Measurements from ENCODE around the gene IRAK1.
A peak's percentile ranks its signal among the peaks of the same experiment; 100 is the strongest.
"Not testable (repeated sequence)": the region's sequence is repeated elsewhere in the genome, so short reads cannot be mapped to it uniquely, and the experiment has no call there.

Gene IRAK1

DNA sequence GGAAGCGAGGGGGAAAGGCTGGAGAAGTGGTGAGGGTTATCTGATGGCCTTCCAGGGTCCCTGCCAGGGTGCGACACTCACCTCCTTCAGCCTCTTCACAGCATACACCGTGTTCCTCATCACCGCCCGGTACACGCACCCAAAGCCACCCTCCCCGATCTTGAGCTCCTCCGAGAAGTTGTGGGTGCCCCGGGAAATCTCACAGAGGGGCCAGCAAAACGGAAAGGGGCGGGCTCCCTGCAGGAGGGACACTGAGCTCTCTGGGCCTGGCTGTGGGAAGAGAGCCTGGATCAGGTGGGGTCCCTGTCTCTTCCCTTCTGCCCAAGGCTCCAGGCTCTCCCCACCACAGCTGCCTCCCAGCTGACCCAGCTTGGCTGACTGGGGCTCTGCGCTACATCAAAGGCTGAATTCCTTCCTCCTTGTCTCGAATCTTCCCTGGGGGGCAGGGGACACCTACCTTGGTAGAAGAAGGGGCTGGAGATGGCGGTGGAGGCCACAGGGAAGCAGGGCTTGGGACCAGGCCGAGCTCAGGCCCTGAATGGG is 1.1 kb downstream of the IRAK1 start:
- no peak for DNase-seq

DNA sequence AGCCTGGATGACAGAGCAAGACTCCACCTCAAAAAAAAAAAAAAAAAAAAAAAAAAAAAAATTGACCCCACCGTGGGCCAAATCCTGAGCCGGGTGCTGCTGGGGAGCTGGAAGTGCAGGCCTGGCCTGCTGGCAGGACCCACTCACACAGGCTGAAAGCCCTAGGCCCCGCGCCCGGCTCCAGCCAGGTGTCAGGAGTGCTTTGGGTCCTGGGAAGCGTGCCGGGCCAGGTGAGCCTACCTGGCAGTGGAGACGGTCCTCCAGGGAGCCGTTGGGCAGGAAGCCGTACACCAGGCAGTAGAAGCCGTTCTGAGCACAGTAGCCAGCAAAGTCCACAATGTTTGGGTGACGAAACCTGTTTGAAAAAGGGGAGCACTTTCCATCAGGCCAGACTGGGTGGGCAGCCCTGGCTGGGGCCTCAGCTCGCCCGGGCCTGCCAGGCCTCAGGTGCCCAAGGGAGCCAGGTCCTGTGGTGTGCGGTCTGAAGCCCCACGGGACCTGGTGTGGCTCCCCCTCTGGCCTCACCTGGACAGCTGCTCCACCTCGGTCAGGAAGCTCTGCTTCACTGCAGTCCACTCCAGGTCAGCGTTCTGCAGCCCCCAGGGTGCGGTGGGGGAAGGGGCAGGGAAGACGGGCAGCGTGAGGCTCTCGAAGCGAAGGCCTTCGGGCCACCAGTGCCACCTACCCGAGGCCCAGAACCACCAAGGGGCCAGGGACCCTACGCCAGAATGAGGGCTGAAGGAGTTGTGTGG is 1.8 kb downstream of the IRAK1 start:
- DNase-seq: no peak

DNA sequence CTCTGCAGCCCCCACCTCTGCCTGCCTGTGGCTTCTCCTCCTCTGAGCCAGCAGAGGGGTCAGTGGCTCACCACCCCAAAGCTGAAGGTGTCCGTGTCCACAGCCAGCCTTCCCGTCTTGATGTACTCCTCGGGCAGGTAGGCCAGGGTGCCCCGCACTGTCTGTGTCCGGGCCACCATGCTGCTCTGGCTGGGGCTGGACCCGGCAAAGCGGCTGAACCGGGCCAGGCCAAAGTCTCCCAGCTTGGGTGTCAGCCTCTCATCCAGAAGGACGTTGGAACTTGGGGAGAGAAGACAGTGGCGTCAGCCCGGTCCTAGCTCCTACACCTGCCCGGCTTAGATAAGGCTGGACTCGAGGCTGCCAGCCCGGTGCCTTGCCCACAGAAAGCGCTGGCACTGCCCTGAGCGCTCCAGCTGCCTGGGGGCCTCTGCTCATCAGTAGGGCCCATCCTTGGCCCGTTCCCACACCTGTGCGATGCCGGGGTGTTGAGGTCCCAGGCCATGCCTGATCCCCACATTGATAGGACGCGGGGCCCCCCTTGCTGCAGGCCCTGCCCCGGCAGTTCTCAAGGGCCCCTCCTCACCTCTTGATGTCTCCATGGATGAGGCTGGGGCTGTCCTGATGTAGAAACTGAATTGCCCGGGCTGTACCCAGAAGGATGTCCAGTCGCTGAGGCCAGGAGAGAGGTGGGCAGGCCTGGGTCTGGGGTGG is 3.2 kb downstream of the IRAK1 start:
- DNase-seq: no peak

DNA sequence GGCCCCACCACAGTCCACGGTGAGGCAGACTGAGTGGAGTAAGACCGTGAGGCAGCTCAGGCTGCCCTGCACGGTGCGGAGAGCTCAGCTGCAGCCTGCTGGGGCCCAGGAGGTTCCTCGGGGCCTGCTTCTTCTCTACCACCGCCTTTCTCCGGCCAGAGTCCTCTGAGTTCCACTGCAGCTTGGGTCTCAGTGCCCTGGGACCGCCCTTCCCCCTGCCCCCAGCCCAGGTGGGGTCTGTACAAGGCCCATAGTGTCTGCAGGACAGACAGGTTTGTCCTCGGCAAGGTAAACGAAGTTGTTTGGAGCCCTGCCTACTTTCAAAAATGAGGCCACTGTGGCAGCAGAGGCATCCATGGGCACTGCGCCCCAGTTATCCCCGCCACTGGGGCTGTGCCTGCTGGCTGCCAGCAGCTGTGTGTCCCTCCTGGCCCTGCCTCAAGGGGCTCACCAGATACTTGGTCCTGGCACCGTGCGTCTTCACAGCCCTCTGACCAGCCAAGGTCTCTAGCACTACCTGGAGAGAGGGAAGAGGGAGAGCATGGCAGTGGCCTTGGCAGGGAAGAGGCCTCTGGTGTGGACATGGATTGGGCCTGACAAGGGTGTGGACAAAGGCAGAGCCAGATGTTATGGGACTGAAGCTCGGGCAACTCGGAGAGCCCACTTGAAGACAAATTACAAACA is 4.0 kb downstream of the IRAK1 start:
- no peak for DNase-seq

DNA sequence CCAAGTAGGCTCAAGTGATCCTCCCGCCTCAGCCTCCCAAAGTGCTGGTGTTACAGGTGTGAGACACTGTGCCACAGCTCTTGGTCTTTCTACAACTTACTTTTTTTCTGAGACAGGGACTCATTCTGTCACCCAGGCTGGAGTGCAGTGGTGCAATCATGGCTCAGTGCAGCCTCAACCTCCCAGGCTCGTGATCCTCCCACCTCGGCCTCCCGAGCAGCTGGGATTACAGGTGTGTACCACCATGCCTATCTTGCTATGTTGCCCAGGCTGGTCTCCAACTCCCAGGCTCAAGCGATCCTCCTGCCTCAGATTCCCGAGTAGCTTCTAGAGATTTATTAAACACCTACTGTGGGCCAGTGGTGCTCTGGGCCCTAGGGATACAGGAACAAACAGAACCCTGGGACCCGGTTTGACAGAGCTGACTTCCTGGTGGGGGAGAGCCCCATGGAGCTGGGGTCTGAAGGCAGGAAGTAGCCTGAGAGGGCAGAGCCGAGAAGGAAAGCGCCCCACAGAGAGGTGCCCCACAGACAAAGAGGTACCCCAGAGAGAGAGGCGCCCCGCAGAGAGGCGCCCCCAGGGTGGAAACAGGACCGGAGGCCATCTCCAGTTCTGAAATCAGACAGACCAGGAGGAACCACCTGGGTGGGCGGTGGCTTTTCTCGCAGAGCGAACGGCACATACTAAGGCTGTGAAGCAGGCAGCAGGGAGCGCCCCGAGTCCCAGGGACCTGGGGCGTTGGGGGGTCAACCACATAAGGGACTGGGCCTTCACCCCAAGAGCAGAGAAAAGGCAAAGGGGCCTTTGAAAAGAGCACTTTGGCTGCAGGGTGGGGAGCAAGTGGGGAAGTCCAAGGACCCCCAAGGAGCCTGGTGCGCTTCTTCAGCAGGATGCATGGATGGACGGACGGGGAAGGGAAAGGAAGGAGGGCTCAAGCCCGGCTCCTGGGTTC is 5.0 kb downstream of the IRAK1 start:
- no peak for DNase-seq

DNA sequence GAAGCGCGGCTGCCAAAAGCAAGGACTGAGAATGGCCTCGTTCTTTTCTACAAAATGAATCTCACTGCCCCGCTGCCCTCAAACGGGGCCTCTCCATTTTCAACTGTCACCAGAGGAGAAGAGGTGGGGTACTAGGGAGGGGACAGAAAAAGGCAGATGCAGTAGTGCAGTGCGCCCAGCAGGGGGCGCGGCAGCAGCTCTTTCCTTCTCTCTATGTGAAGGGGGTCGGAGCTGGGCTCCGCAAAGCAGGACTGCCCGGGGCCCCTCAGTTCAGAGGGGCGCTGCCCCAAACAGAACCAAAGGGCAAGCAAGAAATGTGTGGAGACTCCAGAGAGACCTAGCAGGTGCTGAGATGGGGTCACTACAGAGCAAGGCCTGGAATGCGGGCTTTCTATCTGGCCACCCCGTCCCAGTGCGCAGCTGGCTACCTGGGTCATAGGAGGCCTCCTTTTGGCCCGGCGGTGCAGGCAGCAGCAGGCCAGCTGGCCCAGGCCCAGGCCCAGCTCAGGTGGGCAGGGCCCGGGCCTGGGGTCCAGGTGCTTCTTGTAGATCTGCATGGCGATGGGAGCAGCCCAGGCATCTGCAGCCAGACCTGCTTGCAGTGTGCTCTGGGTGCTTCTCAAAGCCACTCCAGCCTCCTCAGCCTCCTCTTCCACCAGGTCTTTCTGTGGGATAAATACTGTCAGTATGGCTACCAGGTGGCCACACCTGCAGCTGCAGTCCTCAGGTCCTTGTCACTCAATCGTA is 5.9 kb downstream of the IRAK1 start:
- peak; percentile 30 for DNase-seq

DNA sequence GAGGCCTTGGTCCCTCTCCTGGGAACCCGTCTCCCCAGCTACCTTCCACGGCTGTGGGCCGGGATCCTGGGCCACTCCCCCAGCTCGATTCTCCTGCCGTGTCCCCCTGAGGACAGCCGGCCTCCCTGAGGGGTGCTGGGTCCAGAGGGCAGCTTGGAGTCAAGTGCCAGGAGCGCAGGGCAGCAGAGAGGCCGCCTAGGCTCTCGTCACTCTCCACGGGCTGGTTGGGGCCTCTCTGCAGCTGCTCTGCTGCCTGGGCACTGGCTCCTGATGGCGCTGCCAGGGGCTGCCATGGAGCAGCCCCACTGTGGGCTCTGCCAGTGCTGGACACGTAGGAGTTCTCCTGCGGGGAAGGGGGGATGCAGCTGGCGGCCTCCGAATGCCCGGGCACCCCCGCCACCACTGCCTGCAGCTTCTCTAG is 6.7 kb downstream of the IRAK1 start:
- no peak for DNase-seq

DNA sequence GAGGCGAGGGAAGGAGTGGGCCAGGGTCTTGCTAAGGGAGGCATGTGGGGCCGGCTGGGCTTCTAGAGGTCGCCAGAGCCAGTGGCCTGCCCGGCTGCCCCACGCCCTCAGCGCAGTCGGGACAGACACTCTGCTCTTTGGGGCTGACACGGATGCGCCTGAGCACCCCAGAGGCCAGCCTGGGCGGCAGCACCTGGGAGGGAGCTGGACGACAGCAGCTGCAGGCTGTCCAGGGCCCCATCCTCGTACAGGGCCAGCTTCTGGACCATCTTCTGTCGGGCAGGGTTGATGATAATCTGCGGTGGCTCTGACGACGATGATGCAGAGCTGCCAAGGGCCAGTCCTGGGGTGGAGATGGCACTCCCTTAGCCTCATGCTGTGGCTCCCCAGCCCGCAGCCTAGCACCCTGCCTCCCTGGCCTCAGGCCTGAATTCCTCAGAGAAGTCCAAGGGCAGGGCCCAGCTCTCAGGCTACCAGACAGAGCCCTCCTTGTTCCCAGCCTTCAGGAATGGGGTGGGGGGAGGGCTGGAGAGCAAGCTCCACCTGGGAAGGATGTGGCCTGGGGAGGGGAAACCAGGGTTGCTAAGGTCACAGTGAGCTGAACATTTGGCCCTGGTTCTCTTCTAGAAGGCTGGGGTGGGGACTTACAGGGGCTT is 7.2 kb downstream of the IRAK1 start:
- DNase-seq: no peak

DNA sequence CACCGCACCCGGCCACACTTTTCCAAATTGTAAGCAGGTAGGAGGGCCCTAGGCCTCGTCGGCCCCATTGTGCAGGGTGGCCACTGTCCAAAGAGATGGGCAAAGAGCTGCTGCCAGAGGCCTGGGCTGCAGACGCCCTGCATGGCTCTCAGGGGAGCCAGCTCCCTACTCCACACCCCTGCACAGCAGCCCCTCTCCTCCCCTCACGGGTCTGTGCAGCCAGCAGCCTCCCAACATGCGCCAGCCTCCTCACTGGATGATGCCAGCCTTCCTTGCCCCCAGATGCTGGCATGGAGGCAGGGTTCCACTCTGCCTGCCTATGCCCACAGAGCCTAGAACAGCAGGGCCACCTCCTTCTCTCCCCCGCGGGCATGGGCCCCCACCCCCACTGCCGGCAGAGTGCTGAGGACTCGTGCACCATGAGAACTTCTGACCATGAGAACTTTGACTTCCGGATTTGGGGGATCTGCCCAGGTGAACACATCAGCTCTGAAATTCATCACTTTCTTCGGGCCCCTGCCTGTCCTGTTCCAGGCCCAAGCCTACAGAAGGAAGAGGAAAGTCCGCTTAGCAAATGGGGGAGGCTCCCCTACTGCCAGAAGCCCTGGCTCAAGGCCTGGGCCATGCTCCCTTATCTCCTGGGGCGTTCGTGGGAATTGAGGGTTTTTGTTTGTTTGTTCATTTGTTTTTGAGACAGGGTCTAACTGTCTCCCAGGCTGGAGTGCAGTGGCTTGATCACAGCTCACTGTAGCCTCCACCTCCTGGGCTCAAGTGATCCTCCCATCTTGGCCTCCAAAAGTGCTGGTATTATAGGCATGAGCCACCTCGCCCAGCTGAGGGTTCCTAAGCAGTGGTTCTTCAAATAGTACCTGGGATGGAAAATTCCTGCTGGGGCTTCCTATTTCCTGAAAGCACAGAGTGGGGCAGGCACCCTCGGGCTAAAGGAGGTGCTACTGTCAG is 8.0 kb downstream of the IRAK1 start:
- DNase-seq: no peak

DNA sequence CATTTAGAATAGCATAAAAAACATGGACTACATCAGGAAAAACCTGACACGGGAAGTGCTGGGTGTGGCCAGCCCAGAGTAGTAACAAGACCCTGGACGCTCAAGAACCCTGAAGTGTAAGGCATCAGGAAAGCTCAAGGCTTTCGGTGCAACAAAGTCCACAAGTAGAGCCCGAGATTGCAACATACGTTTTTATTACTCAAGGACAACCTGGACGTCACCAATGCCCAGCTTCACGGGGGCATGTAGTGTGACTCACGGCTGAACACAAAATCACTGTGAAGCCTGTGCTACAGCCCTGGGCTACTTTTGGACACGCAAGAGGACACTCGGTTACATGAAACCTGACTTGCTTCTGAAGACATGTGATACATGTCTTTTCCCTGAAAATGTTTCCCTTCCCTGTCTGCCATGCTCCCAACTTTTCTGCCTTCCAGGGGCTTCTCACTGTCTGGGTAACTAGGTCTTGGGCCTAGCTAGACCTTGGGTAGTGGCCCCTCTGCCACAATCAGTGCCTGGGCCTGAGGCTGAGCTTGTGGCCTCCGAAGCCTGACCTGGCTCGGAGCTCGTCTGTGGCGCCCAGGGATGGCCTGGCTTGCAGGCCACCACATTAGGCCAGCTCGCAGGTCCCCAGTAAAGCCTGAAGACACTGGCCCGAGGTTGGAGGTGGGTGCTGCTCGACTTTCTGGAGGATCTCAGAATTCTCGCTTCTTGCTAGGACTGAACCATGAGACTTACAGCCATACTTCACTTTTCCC is 9.2 kb downstream of the IRAK1 start:
- DNase-seq: no peak

DNA sequence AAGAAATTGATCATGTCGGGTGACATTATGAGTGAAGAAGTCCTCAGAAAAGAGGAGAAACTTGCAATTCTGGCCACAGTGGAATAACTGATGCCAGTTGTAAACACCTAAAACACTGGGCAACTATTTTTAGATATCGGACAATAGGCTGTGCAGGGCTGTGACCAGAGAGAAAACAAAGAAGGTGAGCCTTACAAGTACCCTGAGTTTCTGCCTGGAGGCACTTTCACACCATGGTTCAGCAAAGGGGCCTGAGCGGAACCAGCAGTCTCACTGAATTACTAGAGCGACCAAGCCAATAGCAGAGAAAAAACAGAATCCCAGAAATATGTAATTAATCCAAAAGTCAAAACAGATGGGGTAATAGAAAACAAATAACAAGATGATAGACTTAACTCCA is 11.2 kb downstream of the IRAK1 start:
- no peak for DNase-seq

DNA sequence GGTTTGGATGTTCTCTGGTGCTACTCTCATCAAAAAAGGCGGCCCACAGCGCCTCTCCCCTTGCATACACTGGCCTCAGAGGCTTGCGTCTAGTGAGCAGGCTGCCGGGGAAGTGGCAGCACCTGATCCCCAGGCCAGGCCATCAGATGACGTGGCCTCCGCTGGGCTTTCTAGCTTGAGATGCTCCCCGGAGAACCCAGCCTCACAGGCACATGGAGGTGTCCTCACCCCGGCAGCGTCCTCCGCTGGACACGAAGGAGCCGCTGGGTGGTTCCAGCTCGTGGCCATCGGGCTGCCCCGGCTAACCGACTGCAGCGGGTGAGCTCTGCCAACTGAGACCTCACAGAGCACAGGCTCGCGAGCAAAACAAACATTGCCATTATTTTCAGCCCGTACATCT is 12.8 kb downstream of the IRAK1 start:
- no peak for DNase-seq

DNA sequence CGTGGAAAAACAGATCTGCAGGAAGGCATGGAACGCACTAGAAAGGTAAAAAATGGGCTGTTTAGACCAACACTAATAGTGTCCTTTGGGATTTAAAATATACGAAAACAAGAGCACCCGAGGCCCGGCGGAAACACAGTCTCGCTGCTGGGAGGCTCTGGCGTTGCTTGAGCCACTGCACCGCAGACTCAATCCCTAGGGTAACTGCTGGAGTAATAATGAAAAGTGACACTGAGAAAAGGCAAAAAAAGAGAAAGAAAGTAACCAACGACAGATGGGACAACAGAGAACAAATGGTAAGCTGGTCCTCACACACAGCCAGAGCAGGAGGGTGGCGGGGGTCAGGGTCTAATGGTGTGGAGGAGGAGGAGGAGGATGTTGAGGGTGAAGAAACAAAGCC is 15.4 kb downstream of the IRAK1 start:
- DNase-seq: no peak

DNA sequence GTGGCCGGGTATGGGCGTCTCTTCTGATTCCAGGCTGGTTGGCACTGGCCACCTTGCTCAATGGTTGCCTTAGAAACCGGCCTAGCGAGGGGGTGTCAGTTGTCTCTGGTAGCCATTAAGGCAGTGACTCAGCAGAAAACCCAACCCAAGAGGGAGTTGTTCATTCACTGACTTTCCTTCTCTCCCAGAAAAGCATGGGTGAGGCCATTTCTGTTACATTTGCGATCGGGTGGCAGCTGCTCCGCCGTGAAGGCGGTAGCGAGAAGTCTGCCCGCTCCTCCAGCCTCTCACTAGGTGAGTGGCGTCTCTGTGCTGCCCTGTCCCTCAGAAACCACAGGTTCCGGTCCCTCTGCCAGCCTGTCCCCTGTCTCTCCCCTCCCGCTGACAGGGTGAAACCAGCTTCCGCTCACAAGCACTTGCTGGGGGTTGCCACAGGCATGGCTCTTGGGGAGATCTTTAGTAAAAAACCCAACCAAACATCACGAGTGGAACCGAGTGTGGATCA is 17.4 kb downstream of the IRAK1 start:
- no peak for DNase-seq

DNA sequence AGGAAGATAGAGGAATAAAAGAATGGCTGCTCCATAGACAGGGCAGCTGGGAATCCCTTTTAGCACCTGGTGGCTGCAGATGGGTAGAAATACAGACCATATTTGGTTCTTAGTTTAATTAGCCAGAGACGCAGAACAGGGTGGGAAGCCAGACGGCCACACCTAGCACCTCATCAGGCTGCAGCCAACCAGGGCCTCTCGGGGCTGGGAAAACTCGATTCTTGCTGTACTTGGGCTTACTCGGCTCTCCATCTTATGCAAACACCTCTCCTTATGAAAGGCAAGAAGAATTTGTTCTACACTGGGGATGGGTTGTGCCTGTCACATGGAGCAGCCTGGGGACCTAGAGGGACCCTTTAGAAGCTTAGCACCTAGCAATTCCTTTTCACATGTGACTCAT is 19.7 kb downstream of the IRAK1 start:
- DNase-seq: no peak

DNA sequence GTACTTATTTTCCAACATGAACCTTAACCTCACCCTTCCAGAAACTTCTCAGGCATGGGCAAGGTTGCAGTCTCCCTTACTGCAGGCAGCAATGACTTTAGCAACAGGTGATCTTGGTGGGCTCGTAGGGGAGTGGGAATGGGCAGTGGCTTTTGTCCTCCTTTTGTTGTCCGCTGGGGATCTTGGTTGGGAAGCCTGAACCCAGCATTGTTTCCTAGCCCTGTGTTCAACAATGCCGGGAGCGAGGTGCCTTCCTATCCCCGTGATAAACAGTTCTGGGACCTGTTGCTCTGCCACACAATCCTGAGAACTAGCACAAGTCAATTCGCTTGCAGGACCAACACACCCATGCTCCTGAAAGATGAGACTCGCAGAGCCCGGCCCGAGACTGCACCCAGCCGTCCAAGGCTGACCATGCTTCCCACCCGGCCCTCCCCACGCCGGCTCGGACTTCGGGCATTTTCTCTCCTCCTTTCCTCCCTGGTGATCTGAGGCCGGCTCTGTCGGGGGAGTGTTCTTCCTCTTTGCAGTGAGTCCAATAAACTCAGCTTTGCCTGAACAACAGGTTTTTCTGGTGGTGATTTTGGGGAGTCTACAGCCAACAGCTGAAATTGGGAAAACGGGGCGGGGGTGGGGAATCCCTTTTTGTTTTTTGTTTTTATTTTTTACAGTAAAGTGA is 20.2 kb downstream of the IRAK1 start:
- DNase-seq: no peak

DNA sequence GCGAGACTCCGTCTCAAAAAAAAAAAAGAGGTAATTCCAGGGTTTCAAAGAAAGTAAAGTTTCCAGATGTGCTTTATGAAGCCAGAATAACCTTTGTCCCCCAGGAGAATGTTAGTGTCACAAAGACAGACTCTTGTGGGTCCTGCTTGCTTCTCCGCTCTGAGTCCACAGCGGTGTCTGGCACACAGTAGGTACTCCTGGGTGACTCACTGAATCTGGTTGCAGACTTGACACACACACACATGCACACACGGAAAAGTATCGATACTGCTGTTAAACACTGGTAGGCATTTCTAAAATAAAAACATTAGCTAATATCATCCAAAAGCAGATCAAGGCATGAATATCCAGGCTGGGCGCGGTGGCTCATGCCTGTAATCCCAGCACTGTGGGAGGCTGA is 24.2 kb downstream of the IRAK1 start:
- no peak for DNase-seq

DNA sequence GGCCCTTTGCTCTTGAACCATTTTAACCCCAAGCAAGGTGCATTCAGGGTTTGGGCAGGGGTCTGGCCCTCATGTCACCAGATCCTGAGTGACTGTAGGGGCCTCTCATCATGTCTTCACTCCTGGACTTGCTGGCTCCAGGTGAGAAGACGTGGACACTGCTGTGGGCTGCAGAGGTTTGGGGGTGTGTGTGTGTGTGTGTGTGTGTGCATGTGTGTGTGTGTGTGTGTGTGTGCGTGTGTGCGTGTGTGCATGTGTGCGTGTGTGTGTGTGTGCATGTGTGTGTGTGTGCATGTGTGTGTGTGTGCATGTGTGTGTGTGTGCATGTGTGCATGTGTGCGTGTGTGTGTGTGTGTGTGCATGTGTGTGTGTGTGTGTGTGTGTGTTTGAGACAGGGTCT is 25.3 kb downstream of the IRAK1 start:
- not testable (repeated sequence) for DNase-seq

All from effector CD8-positive, alpha-beta T cell (primary cell).